PC-9 (cell line): Measurements from ENCODE around the gene MTOR.

ENCODE experiments used
- CTCF ChIP-seq: fragments of 200-600 bp; sonication (generic); conservative IDR thresholded peaks from 2 replicates; pipeline ENCODE4 v1.6.1; 2017; ENCODE audit warnings: mixed run types, antibody characterized with exemption, mild to moderate bottlenecking, moderate library complexity
- EZH2 ChIP-seq: fragments of 200-600 bp; sonication (generic); IDR thresholded peaks from 2 replicates; pipeline ENCODE4 v1.8.0; 2017; ENCODE audit warnings: antibody characterized with exemption, low read depth

GRCh38 chr1:11245904-11246719 is 16.2 kb downstream of the MTOR start:
- no peak for TF ChIP-seq CTCF
- no peak for TF ChIP-seq EZH2
